ENCODE results near the gene BRINP2. TPM values are rescaled to one million over a fixed set of nuclear protein-coding genes. Genes with fewer than 3 reads are reported as not detected.

The BRINP2 gene
- total and polyA plus RNA-seq, 2 of the 8 experiments (the other 6 are each of a cell fraction or from before 2014, with no cell fraction given), result 0.39 to 0.42 TPM

GRCh38 chr1:177301425-177302124 lies 130.8 kb downstream of the BRINP2 start:
- Histone ChIP-seq H3K36me3 (ENCODE audit: control insufficient read depth in 2 of 4, insufficient read depth in 4 of 4, low read length in 3 of 4) (no peaks in the 10 kb centered on the region), H3K27me3 (replicated peaks in 1 of 4; ENCODE audit: control insufficient read depth in 3 of 4, extremely low read depth in 1 of 4, insufficient read depth in 3 of 4, low read length in 3 of 4) (no peaks in the 10 kb centered on the region), H3K9me3 (ENCODE audit: insufficient read depth in 2 of 2, low read depth in 1 of 2, low read length in 1 of 2) (no peaks in the 10 kb centered on the region), H2BK12ac (ENCODE audit: low read depth, low read length) (no peak overlapping the region), H3K79me2 (ENCODE audit: control insufficient read depth in 1 of 2, insufficient read depth in 2 of 2, low read length in 2 of 2) (no peaks in the 10 kb centered on the region), H3K18ac (ENCODE audit: extremely low read depth, low read length) (no peak overlapping the region), H2BK120ac (replicated peaks; ENCODE audit: low read depth, low read length) (no peak overlapping the region), H3K27ac (ENCODE audit: low read depth, low read length) (no peak overlapping the region), H3K4ac (replicated peaks; ENCODE audit: insufficient read length, low read depth, low read length) (no peak overlapping the region), H3K23ac (ENCODE audit: insufficient read length) (no peak overlapping the region), H2BK15ac (ENCODE audit: low read length) (no peak overlapping the region), H4K91ac (replicated peaks; ENCODE audit: insufficient read length, low read length) (no peak overlapping the region), H3K9ac (replicated peaks in 1 of 4; ENCODE audit: extremely low read depth in 1 of 4, low read depth in 3 of 4, low read length in 3 of 4) (no peak overlapping the region), H3K4me3 (ENCODE audit: extremely low read depth in 1 of 4, insufficient read depth in 2 of 4, low read depth in 3 of 4, low read length in 4 of 4) (no peak overlapping the region), H4K5ac (ENCODE audit: insufficient read length, low read depth, low read length) (no peak overlapping the region), H3K23me2 (ENCODE audit: low read depth, low read length) (no peaks in the 10 kb centered on the region), H2BK5ac (ENCODE audit: low read depth, low read length) (no peak overlapping the region), H3K4me2 (ENCODE audit: insufficient read depth in 1 of 2, low read depth in 2 of 2, low read length in 2 of 2) (no peak overlapping the region), H2AK5ac (ENCODE audit: low read depth, low read length) (no peak overlapping the region), H3K79me1 (ENCODE audit: low read depth, low read length) (no peaks in the 10 kb centered on the region), H2BK20ac (ENCODE audit: low read length) (no peak overlapping the region), H4K20me1 (replicated peaks in 1 of 2; ENCODE audit: control insufficient read depth in 1 of 2, insufficient read depth in 2 of 2, low read length in 2 of 2) (no peaks in the 10 kb centered on the region), H3K4me1 (replicated peaks in 1 of 4; ENCODE audit: control insufficient read depth in 3 of 4, insufficient read depth in 4 of 4, low read length in 3 of 4) (no peaks in the 10 kb centered on the region; a peak in 3 of 7 replicates), H3K14ac (ENCODE audit: insufficient read length) (no peak overlapping the region), H2AFZ (ENCODE audit: low read length) (no peak overlapping the region), H3K56ac (replicated peaks; ENCODE audit: insufficient read length, low read depth, low read length) (no peak overlapping the region), H4K8ac (ENCODE audit: extremely low read depth, insufficient read depth, low read length) (no peak overlapping the region)
- ChIA-PET POLR2A (ENCODE audit: partially characterized antibody) (no interaction called here), CTCF (ENCODE audit: partially characterized antibody) (interaction anchor here (0.6 to 2.9 kb wide), 10 partner anchors 10 to 404 kb away, joined by 3 to 24 read pairs (median 4); no protein-coding TSS in a partner anchor)
- FAIRE-seq (no peak), DNase-seq (ENCODE audit: low read depth in 1 of 2, low spot score in 2 of 2) (no peak)
- TF ChIP-seq CEBPB (IDR thresholded peaks at IDR 0.05; ENCODE audit: low read depth, low read length) (peak; percentile 75; the same call in 1 of the 2 replicates), SP2 (IDR thresholded peaks at IDR 0.05; ENCODE audit: low read length) (no peak), CTBP2 (IDR thresholded peaks at IDR 0.05; ENCODE audit: borderline replicate concordance, insufficient read depth, insufficient read length, low read length) (no peak), SP1 (IDR thresholded peaks at IDR 0.05; ENCODE audit: low read depth, low read length) (no peak), FOSL1 (IDR thresholded peaks at IDR 0.05; ENCODE audit: insufficient read depth, low read depth, low read length) (no peak)
- 89% methylated on average over 1 of the region's 1 CpG; no CpG with 5 or more reads in 1 of the 2 experiments for WGBS, 2 experiments (ENCODE audit: extremely low coverage in 1 of 2, insufficient coverage in 1 of 2, insufficient read length in 1 of 2, insufficient replicate concordance in 2 of 2, low coverage in 1 of 2, low lambda C conversion rate in 2 of 2, missing lambda C conversion rate in 1 of 2)

Measured in H1 (cell line).